ENCODE data around the gene PTGDS. TPM values are rescaled to one million over a fixed set of nuclear protein-coding genes. Genes with fewer than 3 reads are reported as not detected.

PTGDS gene
- total RNA-seq: 4.2 and 78.6 TPM in 2 replicates

DNA sequence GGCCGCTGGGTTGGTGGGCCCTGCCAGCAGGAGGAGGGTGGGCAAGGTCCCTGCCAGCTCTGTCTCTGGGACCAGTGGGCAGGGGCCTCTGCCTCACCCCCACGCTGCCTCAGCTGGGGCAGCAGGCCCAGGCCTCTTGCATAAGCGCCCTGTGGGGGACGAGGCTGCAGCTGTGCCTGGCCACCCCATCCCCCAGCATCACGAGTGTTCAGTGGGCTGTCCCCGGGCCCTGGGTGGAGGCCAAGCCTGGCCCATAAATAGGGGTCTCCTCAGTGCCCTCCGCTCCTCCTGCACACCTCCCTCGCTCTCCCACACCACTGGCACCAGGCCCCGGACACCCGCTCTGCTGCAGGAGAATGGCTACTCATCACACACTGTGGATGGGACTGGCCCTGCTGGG lies at the start of gene PTGDS:
TSS of gene PTGDS (plus strand) at position 282 of the 400 bp plus-strand sequence. CDS start at position 357, 75 bp downstream.

DNA sequence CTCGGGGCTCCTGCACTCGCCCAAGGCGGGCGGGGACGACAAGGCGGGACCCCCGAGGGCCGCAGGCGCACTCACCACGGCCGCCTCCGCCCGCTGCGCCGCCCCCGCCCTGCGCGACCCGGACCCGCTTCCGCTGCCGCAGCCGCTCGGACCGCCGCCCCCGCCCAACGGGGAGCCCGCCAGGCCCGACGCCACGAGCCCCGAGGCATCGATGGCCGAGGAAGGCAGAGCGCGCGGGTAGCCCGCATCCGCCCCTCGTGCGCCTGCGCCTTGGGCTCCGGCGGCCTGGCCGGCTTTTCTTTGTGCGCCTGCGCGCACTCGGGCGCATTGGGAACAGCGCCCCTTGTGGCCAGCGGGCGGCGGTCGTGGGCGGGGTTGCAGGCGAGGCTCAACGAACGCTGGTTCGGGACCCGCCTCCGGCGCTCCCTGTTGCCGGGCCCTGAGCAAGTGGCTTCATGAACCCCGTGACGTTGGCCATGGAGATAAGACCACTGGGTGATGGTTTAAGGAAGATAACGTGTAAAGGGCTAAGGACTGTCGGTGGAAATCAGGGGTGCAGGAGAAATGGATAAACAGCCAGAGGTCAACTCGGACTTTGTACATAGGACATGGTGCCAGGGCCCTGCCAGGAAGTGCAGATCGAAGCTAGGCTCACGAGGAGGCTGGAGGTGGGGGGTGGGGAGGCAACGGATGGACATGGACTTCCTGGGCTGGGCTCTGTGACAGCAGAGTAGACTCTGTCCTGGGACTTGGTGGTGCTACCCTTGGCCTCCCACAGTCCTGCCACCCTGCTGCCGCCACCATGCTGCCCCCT lies 32.6 kb upstream of the PTGDS start, which contains the start of the genes C8G and FBXW5:
TSS of gene C8G (plus strand) at position 725 of the 814 bp plus-strand sequence. CDS start at position 803, 78 bp downstream.
TSS of gene FBXW5 (minus strand) at position 220 of the 814 bp plus-strand sequence. CDS start 655 bp downstream, outside the sequence.

DNA sequence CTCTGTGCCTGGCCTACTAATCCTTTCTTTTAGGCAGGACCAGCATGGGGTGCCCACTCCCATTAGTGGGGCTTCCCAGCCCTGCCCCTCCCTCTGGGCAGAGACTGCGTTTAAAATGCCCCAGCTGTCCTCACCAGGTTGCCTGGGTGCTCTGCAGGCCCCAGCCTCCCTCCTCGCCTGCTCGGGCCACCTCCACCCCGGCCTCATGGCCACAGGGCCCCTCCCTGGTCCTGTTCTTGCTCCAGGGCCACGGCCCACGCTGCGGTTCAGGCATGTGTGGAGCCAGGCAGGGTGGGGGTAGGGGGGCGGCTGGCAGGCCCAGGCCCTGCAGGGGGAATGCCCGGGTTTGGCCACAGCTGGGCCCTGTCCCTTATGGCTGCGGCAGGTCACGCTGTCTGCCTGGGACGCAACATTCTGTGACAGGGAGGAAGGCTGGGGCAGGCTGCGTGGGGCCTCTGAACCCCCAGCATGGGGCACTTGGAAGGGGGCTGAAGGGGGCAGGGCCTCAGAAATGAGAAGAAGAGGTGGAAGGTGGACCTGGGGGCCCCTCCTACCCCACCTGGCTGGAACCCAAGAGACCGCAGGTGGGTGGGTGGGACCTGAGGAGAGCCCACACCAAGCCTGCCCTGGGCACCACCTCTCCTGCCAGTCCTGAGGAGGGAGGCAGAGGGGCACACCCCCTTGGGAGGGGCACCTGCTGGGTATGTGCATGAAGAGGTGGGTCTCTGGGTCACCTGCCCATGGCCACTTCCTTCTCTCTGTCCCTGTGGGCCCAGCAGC lies 25.6 kb upstream of the PTGDS start, which contains the start of gene LCN12:
TSS of gene LCN12 (plus strand) at position 733 of the 780 bp plus-strand sequence. CDS start 55 bp downstream, outside the sequence.

DNA sequence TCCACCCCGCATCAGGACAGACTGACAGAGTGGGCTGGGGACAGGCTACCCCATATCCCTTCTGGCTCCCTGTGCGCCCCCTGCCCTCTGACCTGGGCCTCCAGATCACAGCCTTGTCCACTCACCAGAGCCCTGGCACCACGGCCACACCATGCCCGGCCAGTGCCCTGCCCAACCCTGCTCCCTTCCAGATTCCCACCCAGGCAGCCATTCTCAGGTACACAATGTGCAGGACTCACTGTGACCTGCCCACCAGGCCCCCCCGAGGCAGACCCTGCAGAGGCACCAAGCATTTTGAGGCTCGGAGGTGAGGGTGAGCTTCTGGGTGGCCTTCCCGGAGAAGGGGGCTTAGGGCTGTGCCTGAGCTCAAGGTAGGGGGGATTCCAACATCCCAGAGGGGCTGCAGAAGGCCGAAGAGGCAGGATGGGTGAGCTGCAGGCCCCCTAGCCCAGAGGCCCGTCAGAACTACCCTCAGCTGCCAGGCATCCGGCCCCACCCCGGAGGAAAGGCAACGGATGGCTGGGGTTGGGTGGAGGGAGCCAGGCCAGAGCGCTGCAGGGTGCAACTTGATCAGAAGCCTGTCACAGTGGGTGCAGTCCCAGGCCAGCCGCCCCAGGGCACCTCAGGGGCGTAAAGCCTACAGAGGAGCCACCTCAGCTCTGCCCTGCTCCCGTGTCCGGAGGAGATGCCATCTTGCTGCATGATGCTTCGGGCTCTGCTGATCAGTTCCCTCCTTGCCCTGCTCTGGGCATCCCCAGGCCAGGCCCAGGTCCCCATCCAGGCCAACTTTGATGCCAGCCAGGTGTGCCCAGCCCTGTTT lies 5.1 kb downstream of the PTGDS start, which contains the start of gene LCNL1:
TSS of gene LCNL1 (plus strand) at position 762 of the 820 bp plus-strand sequence. CDS start 594 bp downstream, outside the sequence.

GRCh38 chr9:136991993-136992818 lies 14.9 kb downstream of the PTGDS start, which contains the start of gene PAXX:
Gene PAXX (plus strand): TSS chr9:136992422. CDS start chr9:136992444, 22 bp downstream.

GRCh38 chr9:136996361-136997292 lies 19.3 kb downstream of the PTGDS start, which contains the start of gene CLIC3:
Gene CLIC3 (minus strand): TSS chr9:136996568. CDS start chr9:136996543, 25 bp downstream.

GRCh38 chr9:137027369-137028262 lies 50.3 kb downstream of the PTGDS start, which contains the start of gene ABCA2:
Gene ABCA2 (minus strand): TSS chr9:137028237. CDS start chr9:137028140, 97 bp downstream.

Other genes with a start within 250 kb of the PTGDS start
- not detected in 2 replicates for gene LCN10, start 234.6 kb upstream of the PTGDS start, total RNA-seq
- gene LCN6, start 229.0 kb upstream of the PTGDS start, total RNA-seq: not detected in 2 replicates
- not detected in 2 replicates for gene LCN8, start 219.3 kb upstream of the PTGDS start, total RNA-seq
- not detected in 2 replicates for gene LCN15, start 213.0 kb upstream of the PTGDS start, total RNA-seq
- 36.9 and 38.7 TPM in 2 replicates for gene TMEM141, start 186.2 kb upstream of the PTGDS start, total RNA-seq
- 0.22 TPM in 1 of 2 replicates, not detected in the other for gene CCDC183, start 181.2 kb upstream of the PTGDS start, total RNA-seq
- 77.0 and 129 TPM in 2 replicates for gene RABL6, start 169.6 kb upstream of the PTGDS start, total RNA-seq
- gene AJM1, start 135.0 kb upstream of the PTGDS start, total RNA-seq: 1.4 and 2.0 TPM in 2 replicates
- gene PHPT1, start 128.1 kb upstream of the PTGDS start, total RNA-seq: 54.8 and 63.5 TPM in 2 replicates
- gene MAMDC4, start 125.2 kb upstream of the PTGDS start, total RNA-seq: 2.0 and 3.5 TPM in 2 replicates
- 169 and 339 TPM in 2 replicates for gene EDF1, start 111.2 kb upstream of the PTGDS start, total RNA-seq
- gene TRAF2, start 91.0 kb upstream of the PTGDS start, total RNA-seq: 9.6 and 15.2 TPM in 2 replicates
- gene FBXW5, start 32.8 kb upstream of the PTGDS start, total RNA-seq: 198 and 213 TPM in 2 replicates
- 0.66 TPM in 1 of 2 replicates, not detected in the other for gene C8G, start 32.3 kb upstream of the PTGDS start, total RNA-seq
- gene LCN12, start 25.2 kb upstream of the PTGDS start, total RNA-seq: 0.88 TPM in 1 of 2 replicates, not detected in the other
- 0.14 and 9.8 TPM in 2 replicates for gene LCNL1, start 5.5 kb downstream of the PTGDS start, total RNA-seq
- 12.0 and 13.9 TPM in 2 replicates for gene PAXX, start 14.9 kb downstream of the PTGDS start, total RNA-seq
- gene CLIC3, start 19.1 kb downstream of the PTGDS start, total RNA-seq: 4.3 and 12.7 TPM in 2 replicates
- 18.8 and 18.9 TPM in 2 replicates for gene ABCA2, start 50.7 kb downstream of the PTGDS start, total RNA-seq
- not detected in 2 replicates for gene FUT7, start 54.6 kb downstream of the PTGDS start, total RNA-seq
- 16.0 and 21.0 TPM in 2 replicates for gene NPDC1, start 68.7 kb downstream of the PTGDS start, total RNA-seq
- not detected in 2 replicates for gene ENTPD2, start 76.6 kb downstream of the PTGDS start, total RNA-seq
- gene SAPCD2, start 93.1 kb downstream of the PTGDS start, total RNA-seq: 0.22 and 15.9 TPM in 2 replicates
- 28.2 and 29.1 TPM in 2 replicates for gene UAP1L1, start 100.0 kb downstream of the PTGDS start, total RNA-seq
- 68.1 and 103 TPM in 2 replicates for gene MAN1B1, start 109.5 kb downstream of the PTGDS start, total RNA-seq
- gene DPP7, start 137.2 kb downstream of the PTGDS start, total RNA-seq: 58.1 and 86.7 TPM in 2 replicates
- gene GRIN1, start 161.7 kb downstream of the PTGDS start, total RNA-seq: 0.29 TPM in 1 of 2 replicates, not detected in the other
- not detected in 2 replicates for gene LRRC26, start 192.5 kb downstream of the PTGDS start, total RNA-seq
- not detected in 2 replicates for gene TMEM210, start 194.6 kb downstream of the PTGDS start, total RNA-seq
- gene ANAPC2, start 211.1 kb downstream of the PTGDS start, total RNA-seq: 30.4 and 32.4 TPM in 2 replicates
- 75.5 and 82.3 TPM in 2 replicates for gene SSNA1, start 211.2 kb downstream of the PTGDS start, total RNA-seq
- gene TPRN, start 223.2 kb downstream of the PTGDS start, total RNA-seq: 9.9 and 14.9 TPM in 2 replicates
- 28.9 and 41.4 TPM in 2 replicates for gene TMEM203, start 228.1 kb downstream of the PTGDS start, total RNA-seq
- 10.1 and 15.3 TPM in 2 replicates for gene NDOR1, start 228.2 kb downstream of the PTGDS start, total RNA-seq
- gene RNF208, start 244.7 kb downstream of the PTGDS start, total RNA-seq: 0.22 and 0.43 TPM in 2 replicates
- gene CYSRT1, start 247.7 kb downstream of the PTGDS start, total RNA-seq: 0.14 and 0.66 TPM in 2 replicates
- gene RNF224, start 250.0 kb downstream of the PTGDS start, total RNA-seq: not detected in 2 replicates